Neuron (in vitro differentiated cells): ENCODE data around the gene OR6X1.
"Not testable (repeated sequence)": the region's sequence is repeated elsewhere in the genome, so short reads cannot be mapped to it uniquely, and the experiment has no call there.

Experiments
- H2AFZ ChIP-seq: one replicate; pipeline ENCODE4 v1.6.1; 2013; ENCODE audit warnings: low read depth, mild to moderate bottlenecking, inconsistent platforms, low read length, moderate library complexity
- H3K27me3 ChIP-seq: one replicate; pipeline ENCODE4 v1.6.1; 2013; ENCODE audit warnings: low read length; ENCODE audit not compliant: insufficient read depth
- H3K36me3 ChIP-seq: one replicate; pipeline ENCODE4 v1.6.1; 2013; ENCODE audit warnings: low read length; ENCODE audit not compliant: insufficient read depth
- H3K4me1 ChIP-seq: one replicate; pipeline ENCODE4 v1.6.1; 2013; ENCODE audit warnings: low read length; ENCODE audit not compliant: insufficient read depth
- H3K4me3 ChIP-seq: 2 replicates; pipeline ENCODE4 v1.5.1; 2013; ENCODE audit warnings: mild to moderate bottlenecking, low read length, moderate library complexity
- H3K9me3 ChIP-seq: one replicate; pipeline ENCODE4 v1.6.1; 2013; ENCODE audit warnings: low read length

OR6X1 gene

GRCh38 chr11:123773959-123774358 lies 19.6 kb upstream of the OR6X1 start:
- Histone ChIP-seq H3K36me3 (no peaks in the 10 kb centered on the region), H3K4me1 (no peaks in the 10 kb centered on the region), H3K9me3 (no peaks in the 10 kb centered on the region), H2AFZ (no peak overlapping the region), H3K27me3 (no peaks in the 10 kb centered on the region), H3K4me3 (no peak overlapping the region)

GRCh38 chr11:123773026-123773425 lies 18.7 kb upstream of the OR6X1 start:
- Histone ChIP-seq H3K9me3 (no peaks in the 10 kb centered on the region), H3K27me3 (no peaks in the 10 kb centered on the region), H3K4me1 (no peaks in the 10 kb centered on the region), H2AFZ (no peak overlapping the region), H3K4me3 (no peak overlapping the region), H3K36me3 (no peaks in the 10 kb centered on the region)

GRCh38 chr11:123771664-123772063 lies 17.3 kb upstream of the OR6X1 start:
- Histone ChIP-seq H3K9me3 (no peaks in the 10 kb centered on the region), H3K36me3 (no peaks in the 10 kb centered on the region), H3K4me1 (no peaks in the 10 kb centered on the region), H2AFZ (no peak overlapping the region), H3K27me3 (no peaks in the 10 kb centered on the region), H3K4me3 (no peak overlapping the region)

DNA sequence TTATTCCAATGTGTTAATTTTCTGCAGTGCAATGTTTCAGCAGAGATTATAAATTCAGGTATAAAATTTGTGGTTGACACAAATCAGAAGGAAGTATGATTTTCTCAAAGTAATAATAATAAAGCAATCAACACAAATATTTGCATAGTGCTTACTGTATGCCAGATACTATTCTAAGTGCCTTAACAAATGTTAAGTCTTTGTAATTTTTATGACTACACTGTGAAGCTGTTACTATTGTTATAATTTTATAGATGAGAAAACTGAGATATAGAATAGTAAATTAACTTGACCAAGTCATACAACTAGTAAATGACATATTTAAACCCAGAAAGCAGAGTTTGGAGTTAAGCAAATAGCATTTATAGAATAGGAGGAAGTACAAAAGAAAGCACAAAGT lies 16.4 kb upstream of the OR6X1 start:
- H3K27me3 ChIP-seq, result no peaks in the 10 kb centered on the region
- H2AFZ ChIP-seq, result no peak overlapping the region
- no peaks in the 10 kb centered on the region for H3K9me3 ChIP-seq
- no peaks in the 10 kb centered on the region for H3K4me1 ChIP-seq
- H3K36me3 ChIP-seq, result no peaks in the 10 kb centered on the region
- no peak overlapping the region for H3K4me3 ChIP-seq

DNA sequence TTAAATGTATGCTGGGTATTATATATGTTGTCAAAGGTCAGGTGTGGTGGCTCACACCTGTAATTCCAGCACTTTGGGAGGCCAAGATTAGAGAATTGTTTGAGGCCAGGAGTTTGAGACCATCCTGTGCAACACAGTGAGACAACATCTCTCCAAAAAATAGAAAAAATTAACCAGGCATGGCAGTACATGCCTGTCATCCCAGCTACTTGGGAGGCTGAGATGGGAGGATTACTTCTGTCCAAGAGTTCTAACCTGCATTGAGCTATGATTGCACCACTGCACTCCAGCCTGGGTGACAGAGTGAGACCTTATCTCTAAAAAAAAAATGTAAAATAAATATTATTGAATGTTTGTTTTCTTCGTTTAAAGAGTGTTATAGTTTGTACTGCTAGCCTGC lies 11.3 kb upstream of the OR6X1 start:
- Histone ChIP-seq H3K4me3 (no peak overlapping the region), H2AFZ (no peak overlapping the region), H3K36me3 (no peaks in the 10 kb centered on the region), H3K27me3 (no peaks in the 10 kb centered on the region), H3K9me3 (no peaks in the 10 kb centered on the region), H3K4me1 (no peaks in the 10 kb centered on the region)

DNA sequence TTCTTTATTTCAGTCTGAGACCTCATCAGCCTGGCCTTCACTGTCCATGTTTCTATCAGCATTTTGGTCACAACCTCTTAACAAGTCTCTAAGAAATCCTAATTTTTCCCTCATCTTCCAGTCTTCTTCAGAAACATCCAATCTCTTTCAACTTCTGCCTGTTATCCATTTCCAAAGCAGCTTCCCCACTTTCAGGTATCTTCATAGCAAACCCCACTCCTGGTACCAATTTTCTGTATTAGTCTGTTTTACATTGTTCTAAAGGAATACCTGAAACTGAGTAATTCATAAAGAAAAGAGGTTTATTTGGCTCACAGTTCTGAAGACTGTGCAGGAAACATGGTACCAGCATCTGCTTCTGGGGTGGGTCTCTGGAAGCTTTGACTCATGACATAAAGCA lies 8.1 kb upstream of the OR6X1 start:
- Histone ChIP-seq H3K4me3 (no peak overlapping the region), H3K4me1 (no peaks in the 10 kb centered on the region), H2AFZ (no peak overlapping the region), H3K9me3 (no peaks in the 10 kb centered on the region), H3K27me3 (peaks cover 2% of the 10 kb centered on the region), H3K36me3 (no peaks in the 10 kb centered on the region)

DNA sequence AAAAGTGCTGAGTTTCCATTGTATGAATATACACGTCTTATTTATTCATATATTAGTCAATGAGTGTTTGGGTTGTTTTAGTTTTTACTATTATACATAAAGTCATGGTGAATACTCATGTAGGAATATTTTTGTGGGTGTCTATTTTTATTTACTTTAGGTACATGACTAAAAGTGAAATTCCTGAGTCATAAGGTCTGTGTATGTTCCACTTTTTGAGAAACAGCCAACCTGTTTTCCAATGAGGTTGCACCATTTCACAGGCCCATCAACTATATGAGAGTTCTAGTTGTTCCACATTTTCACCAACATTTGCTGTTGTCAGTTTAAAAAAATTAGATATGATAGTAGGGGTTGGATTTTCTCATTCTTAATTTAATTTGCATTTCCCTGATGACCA lies 6.6 kb upstream of the OR6X1 start:
- Histone ChIP-seq H3K9me3 (no peaks in the 10 kb centered on the region), H2AFZ (no peak overlapping the region), H3K27me3 (peaks cover 2% of the 10 kb centered on the region), H3K4me3 (no peak overlapping the region), H3K4me1 (no peaks in the 10 kb centered on the region), H3K36me3 (no peaks in the 10 kb centered on the region)

- no peaks in the 10 kb centered on the region for H3K9me3 ChIP-seq
- peaks cover 4% of the 10 kb centered on the region for H3K27me3 ChIP-seq
- H3K4me3 ChIP-seq, result no peak overlapping the region
- H3K4me1 ChIP-seq, result no peaks in the 10 kb centered on the region
- H2AFZ ChIP-seq, result no peak overlapping the region
- no peaks in the 10 kb centered on the region for H3K36me3 ChIP-seq
Observed at GRCh38 chr11:123757976-123758375, 3.7 kb upstream of the OR6X1 start.

- H2AFZ ChIP-seq, result no peak overlapping the region
- H3K36me3 ChIP-seq, result no peaks in the 10 kb centered on the region
- no peaks in the 10 kb centered on the region for H3K4me1 ChIP-seq
- H3K4me3 ChIP-seq, result no peak overlapping the region
- no peaks in the 10 kb centered on the region for H3K9me3 ChIP-seq
- H3K27me3 ChIP-seq, result peaks cover 7% of the 10 kb centered on the region
Observed at GRCh38 chr11:123755813-123756212, 1.5 kb upstream of the OR6X1 start.

GRCh38 chr11:123755344-123755743 lies 1.0 kb upstream of the OR6X1 start:
- H3K27me3 ChIP-seq, result peaks cover 10% of the 10 kb centered on the region
- no peaks in the 10 kb centered on the region for H3K36me3 ChIP-seq
- H3K4me3 ChIP-seq, result no peak overlapping the region
- no peaks in the 10 kb centered on the region for H3K4me1 ChIP-seq
- no peaks in the 10 kb centered on the region for H3K9me3 ChIP-seq
- H2AFZ ChIP-seq, result no peak overlapping the region

DNA sequence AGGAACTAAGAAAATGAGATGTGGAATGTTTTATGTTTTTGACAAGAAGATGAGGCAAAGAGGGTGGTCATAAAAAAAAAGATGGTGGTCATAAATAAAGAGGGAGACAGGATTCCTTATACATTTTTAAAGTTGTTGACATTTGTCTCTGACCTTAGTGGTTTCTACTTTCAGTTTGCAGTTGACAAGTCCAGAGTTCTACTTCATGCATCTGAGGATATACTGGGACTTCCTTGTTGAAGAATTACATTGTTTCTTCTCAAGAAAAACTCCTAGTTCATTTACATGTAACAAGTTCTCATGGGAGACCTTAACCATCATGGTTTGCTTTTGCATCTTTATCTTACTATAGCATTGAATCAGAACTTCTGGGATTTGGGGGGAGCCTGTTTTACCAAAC lies 1.2 kb downstream of the OR6X1 start:
- H2AFZ ChIP-seq, result no peak overlapping the region
- peaks cover 8% of the 10 kb centered on the region for H3K27me3 ChIP-seq
- H3K4me1 ChIP-seq, result no peaks in the 10 kb centered on the region
- no peaks in the 10 kb centered on the region for H3K9me3 ChIP-seq
- no peak overlapping the region for H3K4me3 ChIP-seq
- no peaks in the 10 kb centered on the region for H3K36me3 ChIP-seq

DNA sequence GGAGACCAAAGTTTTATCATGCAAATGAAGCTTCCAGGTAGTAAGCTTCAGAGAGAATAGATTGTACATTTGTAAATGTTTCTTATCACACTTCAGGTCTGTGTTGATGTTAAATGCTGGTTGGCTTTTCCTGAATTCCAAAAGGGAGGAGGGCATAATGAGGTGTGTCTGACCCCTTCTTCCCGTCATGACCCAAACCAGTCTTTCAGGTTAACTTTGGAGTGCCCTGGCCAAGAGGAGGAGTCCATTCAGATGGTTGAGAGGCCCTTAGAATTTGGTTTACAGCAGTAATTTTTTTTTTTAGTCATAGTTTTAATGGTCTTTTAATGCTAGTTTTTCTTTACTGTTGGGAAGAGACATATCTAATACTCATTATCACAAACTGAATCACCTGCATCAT lies 2.5 kb downstream of the OR6X1 start:
- H3K4me3 ChIP-seq, result no peak overlapping the region
- no peaks in the 10 kb centered on the region for H3K9me3 ChIP-seq
- no peak overlapping the region for H2AFZ ChIP-seq
- H3K27me3 ChIP-seq, result peaks cover 8% of the 10 kb centered on the region
- no peaks in the 10 kb centered on the region for H3K36me3 ChIP-seq
- no peaks in the 10 kb centered on the region for H3K4me1 ChIP-seq

- H3K27me3 ChIP-seq, H3K4me1 ChIP-seq, H3K36me3 ChIP-seq, H3K9me3 ChIP-seq, H3K4me3 ChIP-seq, H2AFZ ChIP-seq: not testable (repeated sequence)
Observed at GRCh38 chr11:123748349-123748748, 6.0 kb downstream of the OR6X1 start.

- H3K27me3 ChIP-seq, result peaks cover 4% of the 10 kb centered on the region
- no peaks in the 10 kb centered on the region for H3K9me3 ChIP-seq
Observed at GRCh38 chr11:123745764-123746451, 8.4 kb downstream of the OR6X1 start.

More at GRCh38 chr11:123745764-123746451, 8.4 kb downstream of the OR6X1 start:
- Histone ChIP-seq H3K36me3 (no peaks in the 10 kb centered on the region), H2AFZ (no peak overlapping the region), H3K4me3 (no peak overlapping the region), H3K4me1 (peaks cover 11% of the 10 kb centered on the region)
